Stimulated activated naive CD4-positive, alpha-beta T cell treated with Interleukin-2 at 50 U/mL for 16 hours (primary cell): ENCODE measurements around the gene SACS.
"Not testable (repeated sequence)": the region's sequence is repeated elsewhere in the genome, so short reads cannot be mapped to it uniquely, and the experiment has no call there.

Source experiments
- DNase-seq: peaks from one replicate; lab custom pipeline; 2025; lab: John Stamatoyannopoulos, UW

Gene SACS

DNA sequence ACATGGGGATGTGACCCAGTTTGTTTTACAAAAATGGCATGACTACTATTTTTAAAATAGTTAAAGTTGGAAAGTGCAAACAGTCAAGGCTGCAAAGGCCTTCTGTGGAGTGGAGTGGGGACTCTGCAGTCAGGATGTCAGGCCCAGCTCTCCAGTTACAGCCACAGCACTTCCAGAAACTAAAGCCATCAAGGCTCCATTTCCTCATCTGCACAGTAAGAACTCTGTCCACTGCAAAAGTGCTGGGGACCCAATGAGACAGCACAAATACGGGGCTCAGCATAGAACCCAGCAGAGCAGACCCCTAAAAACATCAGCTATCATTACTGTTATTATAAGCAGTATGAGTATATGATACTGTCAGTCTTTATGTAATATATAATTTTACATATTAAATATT, 73.6 kb downstream of the SACS start:
- no peak for DNase-seq

DNA sequence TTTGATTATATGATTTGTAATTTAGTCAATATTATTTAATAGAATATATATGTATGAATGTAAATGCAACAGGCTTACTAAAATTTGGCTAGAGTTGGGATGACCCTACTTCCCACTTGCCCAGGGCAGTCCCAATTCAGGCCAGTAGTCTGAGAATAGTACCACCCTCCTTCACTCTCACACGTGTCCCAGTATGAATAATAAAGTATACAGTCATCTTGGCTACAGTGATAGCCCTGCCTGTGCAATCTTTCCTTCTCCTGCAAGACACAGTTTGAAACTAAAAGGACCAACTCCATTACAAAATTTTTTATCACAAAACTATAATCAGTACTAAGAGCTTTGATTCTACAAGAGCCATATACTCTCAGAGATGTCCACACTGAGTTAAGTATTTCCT, 76.2 kb downstream of the SACS start:
- DNase-seq, result no peak

DNA sequence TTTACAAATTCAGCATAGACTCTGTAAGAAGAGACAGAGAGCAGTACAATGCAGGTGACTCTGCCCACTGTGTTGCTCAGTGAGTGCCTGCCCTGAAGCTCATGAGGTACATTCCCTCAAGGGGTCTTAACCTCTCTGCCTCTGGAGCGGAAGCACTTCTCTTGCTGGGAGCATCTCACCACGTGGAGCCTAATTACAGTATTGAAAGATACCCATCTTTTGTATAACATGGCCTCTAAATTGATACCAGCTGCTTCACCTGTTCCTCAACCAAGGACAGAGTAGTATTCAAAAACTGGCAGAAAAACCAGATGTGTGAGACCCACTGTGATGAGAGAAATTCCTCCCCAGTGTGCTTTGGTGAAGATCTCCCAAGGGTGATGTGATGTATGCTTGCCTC, 77.1 kb downstream of the SACS start:
- DNase-seq, result no peak

DNA sequence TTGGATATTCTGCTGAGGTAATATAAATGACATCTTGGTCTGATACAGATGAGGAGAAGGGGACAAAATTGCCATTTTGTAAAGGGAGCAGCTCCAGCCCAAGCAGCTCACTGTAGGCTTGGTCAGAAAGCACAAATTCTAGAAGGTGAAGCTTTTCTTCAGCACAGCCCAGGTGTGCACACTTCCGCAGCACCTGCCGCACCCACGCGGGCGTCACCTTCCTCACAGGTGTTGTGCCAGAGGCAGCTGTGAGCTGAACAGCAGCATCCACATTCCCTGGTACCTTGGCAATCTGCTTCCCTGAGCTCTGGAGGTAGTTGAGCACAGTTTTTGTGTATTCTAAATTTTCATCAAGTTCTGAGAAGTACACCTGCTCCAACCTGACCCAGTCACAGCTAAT, 79.0 kb downstream of the SACS start:
- no peak for DNase-seq

DNA sequence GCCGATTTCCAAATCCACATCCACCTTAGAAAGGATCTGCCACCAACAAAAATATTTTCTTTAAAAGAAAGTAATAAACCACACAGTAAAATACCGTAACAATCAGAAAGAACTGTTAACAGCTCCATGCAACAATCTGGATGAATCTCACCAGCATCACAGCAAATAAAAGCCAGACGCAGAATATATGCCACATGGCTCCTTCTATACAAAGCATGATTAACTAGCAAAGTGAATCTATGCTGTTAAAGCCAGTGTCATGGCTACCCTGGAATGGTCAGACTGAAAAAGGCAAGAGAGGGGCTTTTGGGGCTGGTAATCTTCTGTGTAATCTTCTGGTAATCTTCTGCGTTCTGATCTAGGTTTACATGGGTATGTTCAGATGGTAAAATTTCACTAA, 81.3 kb downstream of the SACS start:
- DNase-seq, result no peak

DNA sequence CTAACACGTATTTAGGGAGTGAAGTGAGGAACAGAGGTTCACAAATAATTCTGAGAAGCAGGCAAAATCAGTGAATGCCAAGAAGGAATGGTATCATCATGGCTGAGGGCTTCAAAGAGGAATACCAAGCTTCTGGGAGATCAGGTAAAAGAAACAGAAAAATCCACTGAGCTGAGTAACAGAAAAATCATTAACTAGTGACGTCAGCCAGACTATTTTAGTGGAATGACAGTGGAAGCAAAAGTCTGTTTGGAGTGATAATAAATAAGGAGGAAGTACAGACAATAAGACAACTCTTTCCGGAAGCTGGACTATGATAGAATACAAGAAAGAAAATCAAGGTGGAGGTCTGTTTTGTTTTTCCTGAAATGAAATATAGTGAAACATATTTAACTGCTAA, 83.5 kb downstream of the SACS start:
- no peak for DNase-seq

DNA sequence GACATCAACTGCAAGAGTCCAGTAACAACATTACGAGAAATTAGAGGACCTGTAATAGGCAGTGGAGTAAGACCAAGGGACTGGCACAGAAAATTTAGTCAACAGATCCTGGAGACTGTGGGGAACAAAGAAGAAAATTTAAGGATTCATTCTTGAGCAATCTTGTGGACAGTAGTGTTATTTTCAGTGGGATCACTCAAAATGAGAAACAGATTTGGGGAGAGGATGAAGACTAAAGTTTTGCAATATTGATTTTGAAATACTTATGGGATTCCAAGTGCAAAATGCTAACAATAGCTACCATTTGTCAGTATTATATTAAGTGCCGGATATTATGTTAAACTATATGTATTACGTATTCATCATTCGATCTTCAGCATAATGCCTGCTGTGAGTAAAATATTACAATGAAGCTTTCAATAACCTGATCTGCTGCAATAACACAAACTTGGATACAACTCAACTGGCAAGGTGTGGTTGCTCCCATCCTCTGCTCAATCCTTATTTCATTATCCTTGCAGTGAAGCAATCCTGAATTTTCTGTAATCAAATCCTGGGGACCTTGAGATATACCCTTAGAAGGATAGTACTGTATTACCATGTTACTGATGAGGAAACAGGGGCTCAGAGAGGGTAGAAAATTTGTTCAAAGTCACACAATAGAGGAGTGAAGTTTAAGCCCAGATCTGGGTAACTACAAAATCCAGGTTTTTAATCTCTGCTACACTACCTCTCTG, 84.2 kb downstream of the SACS start:
- DNase-seq, result no peak

DNA sequence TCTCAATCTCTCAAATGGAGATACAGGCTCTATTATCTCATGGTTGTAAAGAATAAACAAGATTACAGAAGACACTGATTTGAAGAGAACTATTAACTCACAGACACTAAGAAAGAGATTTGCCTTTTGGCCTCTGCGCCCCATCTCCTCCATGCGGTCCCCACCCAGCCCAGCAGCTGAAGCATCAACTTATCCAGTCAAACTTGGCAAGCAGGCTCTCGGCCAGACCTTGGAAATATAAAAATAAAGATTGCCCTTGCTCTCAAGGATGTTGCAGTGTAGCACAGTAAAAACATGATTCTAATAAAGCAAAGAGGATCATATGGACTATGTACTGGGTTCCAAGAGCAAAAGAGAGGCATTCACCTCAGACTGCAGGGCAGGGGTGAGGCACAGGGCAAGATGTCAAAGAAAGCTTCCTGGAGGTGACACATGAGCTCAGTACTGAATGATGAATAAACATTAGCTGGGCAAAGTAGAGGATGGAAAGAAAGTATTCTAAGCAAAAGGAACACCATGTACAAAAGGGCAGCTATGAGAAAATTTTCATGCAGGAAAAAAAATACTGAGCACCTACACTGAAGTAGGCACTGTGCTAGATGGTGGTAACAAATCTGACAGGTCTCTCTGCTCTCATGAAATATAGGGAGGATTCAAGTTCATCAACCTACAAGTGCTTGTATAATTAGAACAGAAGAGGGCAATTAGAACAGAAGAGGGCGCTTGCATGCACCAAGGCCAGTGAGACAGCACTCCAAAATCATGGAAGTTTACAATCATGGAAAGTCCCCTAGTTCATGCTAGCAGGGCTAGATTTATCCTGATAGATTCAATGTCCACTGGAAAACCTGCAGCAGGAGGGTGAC, 85.0 kb downstream of the SACS start:
- no peak for DNase-seq

DNA sequence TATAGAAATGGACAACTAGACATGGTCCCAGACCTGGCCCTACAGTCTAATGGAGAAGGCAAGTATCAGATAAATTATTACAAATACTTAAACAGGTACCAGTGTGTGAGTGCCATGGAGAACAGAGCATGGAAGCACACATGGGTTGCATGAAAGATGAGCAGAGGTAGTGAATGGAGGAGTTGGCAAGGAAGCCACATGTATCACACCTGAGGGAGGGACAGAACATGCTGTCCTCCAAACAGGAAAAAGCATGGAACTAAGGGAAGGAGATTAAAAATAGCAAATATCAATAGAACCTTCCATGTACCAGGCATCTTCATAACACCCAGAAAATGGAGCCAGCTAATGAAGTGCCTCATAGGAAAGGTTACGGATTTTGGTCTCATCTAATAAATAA, 85.9 kb downstream of the SACS start:
- DNase-seq, result no peak

DNA sequence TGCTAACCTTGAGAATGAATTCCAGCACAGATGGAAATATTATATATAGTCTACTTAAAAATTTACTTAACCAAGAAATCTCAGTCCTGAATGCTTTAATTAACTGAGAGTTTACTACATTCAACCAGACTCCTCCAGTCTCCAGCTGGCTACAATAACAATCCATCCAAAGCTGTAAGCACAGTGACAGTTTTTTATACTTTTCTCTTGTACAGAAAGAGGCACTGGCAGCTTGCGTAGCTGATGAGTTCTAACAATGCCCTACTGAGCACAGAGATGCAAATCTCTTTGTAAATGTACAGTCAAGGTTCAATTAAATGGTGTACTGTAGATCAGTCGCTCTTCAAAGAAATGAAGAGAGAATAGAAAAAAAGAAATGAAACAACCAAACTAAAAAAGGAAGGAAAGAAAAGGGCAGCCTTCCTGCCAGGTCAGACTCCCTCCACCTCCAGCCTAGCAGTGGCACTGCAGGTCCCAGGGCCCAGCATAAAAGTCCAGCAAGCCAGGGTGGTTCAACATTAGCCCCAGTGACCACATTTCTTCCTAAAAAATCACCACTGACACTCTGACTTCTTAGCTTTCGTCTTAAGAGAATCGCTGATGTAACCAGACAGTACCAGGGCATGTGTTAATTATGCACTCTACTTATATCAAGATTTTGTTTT, 88.4 kb downstream of the SACS start:
- no peak for DNase-seq

DNA sequence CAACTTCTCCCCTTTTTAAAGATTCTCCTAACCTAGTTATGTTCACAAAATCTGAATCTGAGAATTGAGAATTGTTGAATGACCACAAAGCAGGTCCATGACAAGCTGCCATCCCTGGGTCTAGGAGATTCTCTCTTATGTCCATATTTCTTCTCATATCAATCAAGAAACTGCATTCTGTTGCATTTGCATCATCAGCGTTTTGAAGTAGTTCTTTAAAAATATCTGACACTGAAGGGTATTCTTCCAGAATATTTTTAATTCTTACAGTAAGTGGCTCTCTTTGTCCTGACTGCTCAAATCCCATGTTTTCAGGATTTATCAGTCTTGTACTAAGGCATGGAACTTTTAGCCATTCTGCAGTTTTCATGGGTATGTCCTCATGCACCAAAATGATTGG, 94.3 kb downstream of the SACS start:
- no peak for DNase-seq

DNA sequence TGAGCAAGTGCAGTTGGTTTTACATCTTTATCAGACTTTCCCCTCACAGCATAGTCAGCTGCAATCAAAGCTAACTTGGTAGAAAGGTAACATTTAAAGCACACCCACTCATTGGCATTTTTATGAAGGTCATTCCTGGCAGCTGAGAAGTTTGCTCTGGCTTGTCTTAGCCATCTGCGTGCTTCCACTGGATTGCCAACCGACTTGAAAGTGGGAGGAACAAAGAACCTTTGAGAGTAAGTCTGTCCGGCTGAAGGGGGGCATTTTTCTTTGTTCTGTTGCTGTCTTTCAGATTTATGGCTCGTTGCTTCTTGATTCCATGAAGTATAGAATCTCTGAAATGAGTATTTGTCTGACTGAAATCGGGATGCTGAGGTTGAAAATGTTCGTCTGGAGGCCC, 103.1 kb downstream of the SACS start:
- DNase-seq, result no peak

DNA sequence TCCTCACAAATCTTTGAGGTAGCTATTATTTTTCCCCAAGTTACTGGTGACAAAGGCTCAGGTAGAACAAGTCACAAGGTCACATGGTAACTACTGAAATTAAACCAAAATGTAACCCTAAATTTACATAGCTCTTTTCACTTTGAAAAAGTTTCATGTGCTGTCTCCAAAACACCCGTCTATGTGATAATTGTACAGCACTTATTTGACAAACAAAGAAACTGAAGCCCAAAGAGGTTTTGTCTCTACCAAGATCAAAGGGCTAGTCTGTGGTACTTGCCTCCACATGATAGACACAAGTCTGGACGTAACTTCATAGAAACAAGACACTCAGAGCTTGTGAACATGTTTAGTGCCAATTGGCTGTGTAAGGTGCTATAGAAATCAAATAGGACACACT, 108.3 kb downstream of the SACS start:
- no peak for DNase-seq

DNA sequence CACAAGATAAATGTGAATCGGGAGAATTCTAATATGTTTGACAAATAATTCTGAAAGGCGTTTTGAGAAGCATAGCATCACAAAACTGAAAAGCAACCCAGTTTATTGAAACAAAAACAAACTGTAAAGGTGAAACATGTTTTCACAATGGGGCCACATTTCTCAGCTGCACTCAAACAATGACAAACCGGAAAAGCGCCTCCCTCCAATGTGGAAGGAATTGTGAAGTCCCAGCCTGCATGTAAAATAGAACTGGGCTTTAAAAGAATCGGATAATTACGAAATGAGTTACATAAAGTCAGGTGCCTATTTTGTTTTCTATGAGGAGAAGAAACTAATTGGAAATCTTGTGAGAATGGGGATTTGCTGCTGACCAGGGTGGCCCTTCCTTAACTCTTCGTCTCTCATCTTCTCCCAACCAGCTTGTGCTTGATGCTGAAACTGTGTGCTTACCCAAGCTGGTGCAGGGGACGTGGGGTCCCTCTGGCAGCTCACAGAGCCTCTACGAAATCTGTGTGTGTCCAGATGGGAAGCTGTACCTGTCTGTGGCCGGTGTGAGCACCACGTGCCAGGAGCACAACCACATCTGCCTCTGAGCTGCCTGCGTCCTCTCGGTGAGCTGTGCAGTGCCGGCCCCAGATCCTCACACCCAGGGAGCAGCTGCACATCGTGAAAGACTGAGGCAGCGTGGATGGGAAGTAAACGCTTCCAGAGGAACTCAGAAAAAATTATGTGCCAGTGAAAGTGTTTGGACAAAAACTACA, 109.4 kb downstream of the SACS start:
- DNase-seq, result no peak

DNA sequence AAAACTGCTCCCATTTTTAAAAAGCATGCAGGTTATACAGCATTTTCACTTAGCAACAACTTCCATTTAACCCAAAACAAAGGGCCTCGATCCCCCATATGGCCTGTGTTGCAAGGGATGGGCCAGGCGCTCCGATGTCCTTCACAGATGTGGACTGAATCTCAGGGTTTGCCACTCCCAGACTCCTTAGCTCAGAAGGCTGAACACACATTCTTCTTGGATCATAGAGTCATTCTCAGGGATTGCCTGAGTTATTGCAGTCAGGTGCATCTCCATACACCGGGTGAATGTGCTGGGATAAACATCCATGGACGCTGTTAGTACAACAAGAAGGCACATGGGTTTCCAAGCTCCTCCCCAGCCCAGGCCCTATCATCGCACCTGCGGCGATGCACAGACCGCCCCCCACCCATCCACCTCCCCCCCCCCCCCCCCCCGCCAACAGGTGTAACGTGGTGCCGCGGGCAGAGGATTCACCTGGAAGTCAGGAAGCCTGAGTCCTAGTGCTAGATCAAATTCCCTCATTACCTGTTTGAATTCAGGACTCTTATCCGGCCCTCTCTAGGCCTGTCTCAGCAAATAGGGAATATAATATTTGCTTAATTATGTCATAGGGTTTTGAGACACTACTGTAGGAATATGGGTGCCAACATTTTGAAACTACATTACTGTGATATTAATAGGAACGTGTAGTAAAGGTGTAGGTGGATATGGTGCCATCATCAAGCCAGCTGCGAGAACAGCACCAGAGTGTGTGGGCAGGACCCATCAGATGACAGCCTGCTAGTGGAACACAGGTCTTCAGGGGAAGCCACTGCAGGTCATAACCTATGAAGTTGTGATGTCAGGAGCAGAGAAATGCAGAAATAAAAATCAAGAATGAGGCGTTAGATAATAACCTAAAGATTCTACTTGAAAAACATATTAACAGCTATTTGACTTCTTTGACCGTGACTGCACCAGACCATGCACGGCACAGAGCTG, 110.9 kb downstream of the SACS start:
- DNase-seq, result no peak

DNA sequence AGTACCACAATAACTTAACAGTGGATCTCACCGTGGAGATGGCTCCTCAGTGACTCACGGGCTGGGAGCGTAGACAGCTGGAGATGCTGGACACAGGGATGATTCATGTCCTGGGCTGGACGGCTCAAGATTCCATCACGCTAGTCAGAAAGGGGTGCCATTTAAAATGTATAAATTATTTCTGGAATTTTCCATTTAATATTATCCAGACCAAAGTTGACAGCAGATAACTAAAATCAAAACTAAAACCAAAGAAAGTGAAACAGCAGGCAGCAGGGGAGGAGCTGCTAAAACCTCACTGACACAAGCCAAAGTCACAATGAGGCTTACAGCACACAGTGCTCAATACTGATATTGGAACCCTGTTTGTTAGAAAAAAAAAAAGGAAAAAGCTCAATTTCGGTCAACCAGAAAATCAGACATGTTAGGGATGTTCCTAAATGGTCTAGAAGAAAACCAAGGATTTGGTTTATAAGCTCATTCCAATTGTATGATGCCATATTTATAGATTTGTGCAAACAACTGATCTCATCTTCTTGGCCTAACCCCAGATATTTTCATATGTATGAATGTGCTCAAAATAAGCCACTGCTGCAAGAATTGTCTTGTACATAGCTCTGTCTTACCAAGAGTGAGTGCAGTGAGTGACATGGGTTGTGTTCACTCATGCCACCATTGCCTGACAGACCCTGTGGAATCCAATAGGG, 111.8 kb downstream of the SACS start:
- DNase-seq, result no peak

DNA sequence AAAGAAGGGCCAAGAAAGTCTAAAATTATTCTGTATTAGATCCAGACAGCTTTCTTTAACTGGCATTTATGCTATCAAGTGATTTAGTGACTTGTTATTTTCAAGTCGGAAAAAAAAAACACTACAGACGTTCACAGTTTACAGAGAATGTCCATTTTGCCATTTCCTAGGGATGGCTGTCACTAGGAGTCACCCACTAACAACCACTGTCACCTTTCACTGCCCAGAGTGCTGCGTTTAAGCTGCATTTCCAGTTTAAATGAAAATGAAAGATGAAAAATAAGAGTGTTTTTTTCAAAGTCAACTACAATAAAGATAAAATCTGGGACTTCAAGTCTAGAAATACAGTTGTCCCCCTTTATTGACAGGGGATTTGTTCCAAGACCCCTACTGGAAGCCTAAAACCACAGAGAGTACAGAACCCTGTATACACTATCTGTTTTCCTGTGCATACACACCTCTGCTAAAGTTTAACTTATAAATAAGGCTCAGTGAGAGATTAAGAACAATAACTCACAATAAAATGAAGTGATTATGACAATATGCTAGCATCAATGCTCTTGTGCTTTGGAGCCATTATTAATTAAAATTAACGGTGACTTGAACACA, 112.5 kb downstream of the SACS start:
- DNase-seq, result no peak

DNA sequence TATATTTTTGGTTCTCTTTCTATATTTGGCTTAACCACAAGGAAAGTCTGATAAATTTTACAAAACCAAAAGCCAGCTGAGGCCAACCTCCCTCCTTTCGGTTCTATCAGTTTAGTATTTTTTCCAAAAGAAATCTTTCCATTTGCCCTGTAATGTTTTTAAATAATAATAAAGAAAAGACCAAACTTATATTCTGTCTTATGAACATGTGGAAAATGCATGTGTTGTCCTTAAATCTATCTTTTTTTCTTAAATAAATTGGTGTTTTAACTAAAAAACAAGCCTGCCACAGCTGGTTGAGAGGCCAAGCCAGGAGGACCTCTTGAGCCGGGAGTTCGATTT, 113.6 kb downstream of the SACS start:
- DNase-seq, result no peak

DNA sequence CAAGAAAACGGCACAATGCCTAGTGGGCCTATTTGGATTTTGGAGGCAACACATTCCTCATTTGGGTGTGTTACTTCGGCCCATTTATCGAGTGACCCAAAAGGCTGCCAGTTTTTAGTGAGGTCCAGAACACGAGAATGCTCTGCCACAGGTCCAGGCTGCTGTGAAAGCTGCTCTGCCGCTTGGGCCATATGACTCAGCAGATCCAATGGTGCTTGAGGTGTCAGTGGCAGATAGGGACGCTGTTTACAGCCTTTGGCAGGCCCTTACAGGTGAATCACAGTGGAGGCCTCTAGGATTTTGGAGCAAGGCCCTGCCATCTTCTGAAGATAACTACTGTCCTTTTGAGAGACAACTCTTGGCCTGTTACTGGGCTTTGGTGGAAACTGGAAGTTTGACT, 118.7 kb downstream of the SACS start:
- DNase-seq, result not testable (repeated sequence)

DNA sequence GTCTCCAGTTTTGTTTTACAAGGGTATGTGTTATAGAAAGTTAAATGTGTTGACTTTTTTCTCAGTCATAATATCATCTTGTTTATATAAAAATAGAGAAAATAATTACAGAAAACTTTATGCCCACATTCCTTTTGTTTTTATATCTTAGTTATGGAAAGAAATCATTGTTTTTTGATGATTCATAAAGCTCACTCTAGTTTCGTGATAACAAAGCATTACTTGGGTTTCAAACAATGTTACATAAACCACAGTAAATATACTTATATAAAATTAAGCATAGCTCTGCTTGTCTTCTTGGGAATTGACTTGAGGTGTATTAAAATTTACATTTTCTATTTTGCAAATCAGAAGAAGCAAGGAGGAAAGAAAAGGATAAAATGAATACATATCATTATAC, 140.9 kb downstream of the SACS start:
- DNase-seq, result no peak
